IPS DF 4.7 (cell line): ENCODE results near the gene TRPC4.

ENCODE experiments used
- DNase-seq: peaks from one replicate; pipeline ENCODE4 v3.0.0-alpha.2; 2013; ENCODE audit warnings: low spot score; ENCODE audit errors: extremely low read depth

The TRPC4 gene

GRCh38 chr13:37869756-37870488, at the start of gene TRPC4:
Gene TRPC4, minus strand, starts transcription at chr13:37869772. Its CDS starts 86,439 bp downstream, at chr13:37783333.
- no peak for DNase-seq

DNA sequence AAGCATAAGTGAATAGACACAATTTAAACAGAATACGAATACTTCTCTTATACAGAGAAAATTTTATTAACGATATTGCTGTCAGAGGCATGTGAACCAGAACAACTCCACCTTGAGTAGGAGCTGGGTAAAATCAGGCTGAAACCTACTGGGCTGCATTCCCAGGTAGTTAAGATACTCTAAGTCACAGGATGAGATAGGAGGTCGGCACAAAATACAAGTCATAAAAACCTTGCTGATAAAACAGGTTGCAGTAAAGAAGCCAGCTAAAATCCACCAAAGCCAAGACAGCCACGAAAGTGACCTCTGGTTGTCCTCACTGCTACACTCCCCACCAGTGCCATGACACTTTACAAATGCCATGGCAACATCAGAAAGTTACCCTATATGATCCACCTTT, 49.2 kb upstream of the TRPC4 start:
- no peak for DNase-seq

DNA sequence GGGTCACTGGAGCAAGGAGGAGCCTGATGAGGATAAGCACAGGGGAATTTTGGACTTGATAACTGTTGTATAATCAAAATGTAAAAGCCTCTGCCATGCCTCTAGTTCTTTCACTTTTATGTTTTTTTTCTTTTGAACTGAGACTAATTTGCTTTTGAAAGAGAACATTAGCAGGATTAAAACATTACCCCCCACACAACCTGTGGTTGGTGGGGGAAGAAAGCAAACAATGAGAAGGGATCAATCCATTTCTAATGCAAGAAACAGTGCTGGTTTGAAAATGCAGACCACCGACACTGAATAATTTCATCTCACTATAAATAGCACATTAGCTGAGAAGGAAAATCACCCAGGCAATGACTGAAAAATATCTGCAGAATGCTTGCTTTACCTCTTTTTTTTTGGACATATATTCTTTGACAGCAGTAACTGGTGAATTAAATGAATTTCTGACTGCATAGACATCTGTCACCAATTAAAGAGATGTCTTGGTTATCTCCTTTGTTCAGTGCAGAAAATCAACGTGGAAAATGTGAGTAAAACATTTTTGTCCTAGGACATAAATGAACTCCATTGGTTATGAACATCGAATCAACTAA, 48.6 kb upstream of the TRPC4 start:
- no peak for DNase-seq

DNA sequence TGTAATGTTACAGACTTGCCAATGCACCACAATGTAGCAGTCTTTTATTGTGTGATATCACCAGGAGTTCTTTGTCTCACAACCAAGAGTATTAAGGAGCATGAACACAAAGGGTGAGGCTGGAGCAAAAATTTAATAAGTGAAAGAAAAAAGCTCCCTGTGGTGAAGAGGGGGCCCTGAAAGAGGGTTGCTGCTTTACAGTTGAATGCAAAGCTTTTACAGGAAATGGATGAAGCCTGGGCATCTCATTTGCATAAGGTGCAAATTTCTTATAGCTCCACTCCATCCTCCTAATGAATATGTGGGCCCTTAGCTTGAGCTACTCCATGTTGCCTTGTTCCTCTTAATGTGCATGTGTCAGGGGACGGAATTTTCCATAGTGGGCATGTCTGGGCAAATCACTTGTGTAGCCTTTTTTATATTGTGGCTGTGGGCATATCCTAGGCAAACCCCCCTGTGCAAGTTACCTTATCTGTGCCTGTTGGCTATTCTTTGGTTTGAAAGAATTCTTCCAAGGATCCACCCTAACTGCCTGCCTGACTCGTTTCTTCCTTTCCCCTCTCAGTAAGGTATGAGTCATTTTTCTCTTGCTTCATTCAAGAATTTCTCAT, 45.3 kb upstream of the TRPC4 start:
- DNase-seq: no peak

DNA sequence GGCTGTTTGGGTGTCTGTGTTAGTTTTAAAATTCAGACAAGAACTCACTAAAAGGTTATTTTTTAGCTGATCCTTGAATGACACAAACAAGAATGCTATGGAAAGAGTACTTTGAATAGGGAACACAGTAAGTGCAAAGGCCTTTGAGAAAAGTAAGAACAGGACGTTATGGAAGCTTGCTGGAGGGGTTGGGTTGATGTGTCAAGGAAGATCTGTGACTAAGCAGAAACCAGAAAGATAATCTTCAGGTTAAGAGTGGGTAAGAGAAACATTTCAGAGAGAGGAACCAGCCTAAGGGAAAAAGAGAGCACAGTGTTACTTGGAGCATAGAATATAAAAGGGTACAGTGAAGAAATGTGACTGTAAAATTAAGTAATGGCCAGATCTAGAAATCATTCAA, 41.2 kb upstream of the TRPC4 start:
- no peak for DNase-seq

- DNase-seq: no peak
Measured at GRCh38 chr13:37906880-37907279, 37.3 kb upstream of the TRPC4 start.

GRCh38 chr13:37905736-37906135, 36.2 kb upstream of the TRPC4 start:
- no peak for DNase-seq

DNA sequence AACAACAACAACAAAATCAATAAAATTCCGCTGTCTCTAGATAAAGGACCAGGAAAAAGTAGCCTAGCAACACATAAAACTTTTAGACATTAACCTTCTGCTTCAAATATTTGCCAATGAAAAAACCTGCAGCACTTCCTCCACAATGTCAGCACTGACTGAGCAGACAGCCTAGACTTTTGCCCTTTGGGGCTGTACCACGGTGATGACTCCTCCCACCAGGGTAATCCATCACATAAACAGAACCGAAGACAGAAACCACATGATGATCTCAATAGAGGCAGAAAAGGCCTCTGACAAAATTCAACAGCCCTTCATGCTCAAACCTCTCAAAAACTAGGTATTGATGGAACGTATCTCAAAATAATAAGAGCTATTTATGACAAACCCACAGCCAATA, 30.2 kb upstream of the TRPC4 start:
- DNase-seq: no peak

DNA sequence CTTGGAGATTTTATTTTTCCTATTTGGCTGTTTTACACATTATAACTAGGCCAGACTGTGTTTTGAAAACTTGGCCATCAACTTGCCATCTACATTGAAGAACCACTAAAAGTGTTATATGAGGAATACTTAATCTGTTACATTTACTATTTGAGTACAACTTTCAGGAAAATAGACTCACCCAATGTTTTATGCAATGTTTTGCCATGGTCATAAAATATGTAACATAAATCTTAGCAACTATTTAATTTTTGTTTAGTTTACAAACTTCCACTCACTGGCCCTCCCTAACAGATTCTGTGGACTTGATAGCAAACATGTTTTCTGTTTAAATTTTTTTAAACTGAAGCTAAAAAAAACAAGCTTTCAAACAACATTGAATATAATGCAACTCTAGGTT, 23.7 kb upstream of the TRPC4 start:
- no peak for DNase-seq

DNA sequence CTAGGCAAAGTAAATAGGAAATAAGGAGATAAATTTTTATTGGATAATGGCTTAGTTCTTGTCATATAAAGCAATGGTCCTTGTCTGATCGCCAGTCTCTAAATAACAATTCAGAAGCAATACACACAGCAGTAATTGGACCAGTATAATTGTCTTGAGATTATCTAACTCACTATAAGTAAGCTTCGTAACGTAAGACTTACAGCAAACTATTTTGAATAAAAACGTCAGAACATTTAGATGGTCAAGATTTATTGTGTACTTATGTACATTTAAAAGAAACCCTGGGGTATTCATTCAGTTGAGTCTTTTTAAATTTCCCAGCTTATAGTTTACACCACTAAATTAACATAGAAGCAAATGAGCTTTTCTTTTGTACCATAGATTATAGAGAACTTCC, 20.2 kb upstream of the TRPC4 start:
- no peak for DNase-seq

- no peak for DNase-seq
Measured at GRCh38 chr13:37889102-37889501, 19.5 kb upstream of the TRPC4 start.

GRCh38 chr13:37886879-37887278, 17.3 kb upstream of the TRPC4 start:
- DNase-seq: no peak

DNA sequence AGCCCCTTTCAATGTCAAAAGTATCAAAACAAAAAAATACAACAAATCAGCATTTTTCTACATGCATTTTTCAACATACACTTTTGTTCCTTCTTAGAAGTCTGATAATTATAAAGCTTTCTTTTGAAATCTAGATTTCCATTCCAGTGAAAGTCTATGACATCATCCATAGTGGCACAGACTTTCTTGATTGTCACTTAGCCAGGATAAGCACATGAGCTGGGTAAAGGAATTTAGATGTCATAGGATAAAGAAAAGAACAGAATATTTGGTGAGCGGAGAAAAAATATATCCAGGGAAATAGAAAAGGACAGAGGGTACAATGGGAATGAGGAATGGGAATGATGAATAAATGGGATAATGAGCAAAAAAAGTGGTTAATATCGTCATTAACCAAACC, 15.1 kb upstream of the TRPC4 start:
- no peak for DNase-seq

GRCh38 chr13:37884026-37884425, 14.5 kb upstream of the TRPC4 start:
- no peak for DNase-seq

DNA sequence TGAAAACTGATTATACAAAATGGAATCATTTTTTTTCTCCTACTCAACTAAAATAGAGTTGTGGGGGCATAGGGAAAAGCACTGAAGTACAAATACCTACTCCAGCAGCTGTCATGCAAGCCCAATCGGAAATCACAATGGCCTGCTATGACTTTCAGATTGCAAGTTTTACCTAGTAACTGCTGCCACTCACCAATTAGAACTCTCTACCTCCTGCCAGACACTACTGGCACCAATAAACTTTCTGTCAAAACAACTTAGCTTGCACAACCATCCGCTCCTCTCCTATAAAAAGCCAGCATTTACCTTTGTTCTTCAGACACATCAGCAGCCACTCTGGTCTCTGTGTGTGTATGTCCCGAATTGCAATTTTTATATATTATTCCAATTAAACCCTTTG, 9.3 kb upstream of the TRPC4 start:
- no peak for DNase-seq

DNA sequence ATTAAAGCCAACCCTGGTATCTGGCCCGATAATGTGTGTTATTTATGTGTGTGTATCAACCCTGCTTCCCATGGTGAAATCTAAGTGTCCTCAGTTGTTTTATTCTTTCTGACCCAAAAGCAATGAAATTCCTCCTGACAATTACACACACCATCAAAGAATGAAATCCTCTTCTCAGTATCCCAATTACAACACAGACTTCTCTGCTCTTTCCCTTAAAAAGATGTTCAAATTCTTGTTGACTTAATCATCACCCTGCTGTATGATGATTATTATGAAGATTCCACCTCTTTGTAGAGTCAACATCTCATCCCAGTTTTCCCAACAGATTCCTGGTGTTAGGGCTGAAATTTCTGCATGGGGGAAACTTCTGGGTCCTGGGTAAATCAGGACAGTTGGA, 8.9 kb upstream of the TRPC4 start:
- no peak for DNase-seq

- DNase-seq: no peak
Measured at GRCh38 chr13:37870895-37871550, 1.5 kb upstream of the TRPC4 start.

DNA sequence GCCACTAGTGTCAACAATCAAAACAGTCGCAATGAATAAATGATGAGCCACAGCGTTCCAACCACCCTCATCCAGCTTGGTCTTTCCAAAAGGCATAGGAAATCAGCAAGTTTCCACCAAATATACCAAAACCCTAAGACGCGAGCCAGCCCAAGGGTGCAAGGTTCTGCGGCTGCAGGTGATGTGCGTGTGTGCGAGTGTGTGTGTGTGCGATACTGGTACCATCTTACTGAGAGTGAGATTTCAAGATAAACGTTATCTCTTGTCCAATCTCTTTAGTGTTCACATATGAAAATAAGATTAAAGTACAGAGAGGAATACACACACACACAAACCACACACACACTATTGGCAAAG, 895 bp upstream of the TRPC4 start:
- DNase-seq: no peak

DNA sequence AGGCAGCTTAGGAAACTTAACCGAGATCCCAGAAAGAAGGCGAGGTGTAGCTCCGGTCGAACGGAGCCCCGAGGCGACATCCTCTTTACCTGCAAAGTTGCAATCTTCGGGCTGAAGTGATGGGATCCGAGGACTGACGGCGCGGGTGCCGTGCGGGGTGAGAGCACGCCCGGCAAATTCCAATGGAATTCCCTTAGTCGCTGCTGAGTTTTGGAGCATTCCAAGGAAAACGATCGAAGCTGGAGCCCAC, 141 bp downstream of the TRPC4 start:
- no peak for DNase-seq

- no peak for DNase-seq
Measured at GRCh38 chr13:37868691-37869505, 674 bp downstream of the TRPC4 start.

- DNase-seq: no peak
Measured at GRCh38 chr13:37863708-37864107, 5.9 kb downstream of the TRPC4 start.

- DNase-seq: no peak
Measured at GRCh38 chr13:37835392-37835791, 34.2 kb downstream of the TRPC4 start.
